Endothelial cell of hepatic sinusoid (primary cell): ENCODE measurements around the gene HNRNPAB.
"Not testable (repeated sequence)": the region's sequence is repeated elsewhere in the genome, so short reads cannot be mapped to it uniquely, and the experiment has no call there.

ENCODE experiments used
- in situ Hi-C: cut with HindIII; loops from 2 replicates; pipeline ENCODE4 v1.10.0; 2017; ENCODE audit warnings: low sequenced_read_pairs

Gene HNRNPAB

DNA sequence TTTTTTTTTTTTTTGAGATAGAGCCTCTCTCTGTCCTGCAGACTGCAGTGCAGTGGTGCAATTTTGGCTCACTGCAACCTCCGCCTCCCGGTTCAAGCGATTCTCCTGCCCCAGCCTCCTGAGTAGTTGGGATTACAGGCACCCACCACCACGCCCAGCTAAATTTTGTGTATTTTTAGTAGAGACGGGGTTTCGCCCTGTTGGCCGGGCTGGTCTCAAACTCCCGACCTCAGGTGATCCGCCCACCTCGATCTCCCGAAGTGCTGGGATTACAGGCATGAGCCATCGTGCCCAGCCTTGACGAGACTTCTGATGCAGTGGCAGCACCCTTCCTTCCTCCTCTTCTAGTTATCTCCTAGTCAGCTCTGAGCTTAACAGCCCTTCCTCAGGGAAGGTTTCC is 24.8 kb downstream of the HNRNPAB start:
- in situ Hi-C loops = not testable (repeated sequence)

DNA sequence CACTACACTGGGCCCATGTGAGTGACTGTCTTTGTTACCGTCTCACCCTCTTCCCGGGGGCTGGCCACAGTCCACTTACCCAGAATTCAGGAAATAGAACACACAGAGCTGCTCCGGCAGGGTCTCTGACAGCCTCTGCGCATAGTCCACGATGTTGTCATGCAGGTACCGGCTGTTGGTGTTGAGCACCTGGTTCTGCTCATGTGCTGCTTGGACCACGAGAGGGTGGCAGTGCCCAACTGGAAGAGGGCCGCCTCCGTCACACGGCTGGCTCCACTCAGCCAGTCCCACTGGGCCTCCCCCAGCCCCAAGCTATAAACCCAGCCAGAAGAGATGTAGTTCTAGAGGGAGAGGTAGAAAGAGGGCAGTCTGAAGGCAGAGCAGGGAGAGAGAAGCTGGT is 25.5 kb downstream of the HNRNPAB start:
- in situ Hi-C loops = no loop called here

DNA sequence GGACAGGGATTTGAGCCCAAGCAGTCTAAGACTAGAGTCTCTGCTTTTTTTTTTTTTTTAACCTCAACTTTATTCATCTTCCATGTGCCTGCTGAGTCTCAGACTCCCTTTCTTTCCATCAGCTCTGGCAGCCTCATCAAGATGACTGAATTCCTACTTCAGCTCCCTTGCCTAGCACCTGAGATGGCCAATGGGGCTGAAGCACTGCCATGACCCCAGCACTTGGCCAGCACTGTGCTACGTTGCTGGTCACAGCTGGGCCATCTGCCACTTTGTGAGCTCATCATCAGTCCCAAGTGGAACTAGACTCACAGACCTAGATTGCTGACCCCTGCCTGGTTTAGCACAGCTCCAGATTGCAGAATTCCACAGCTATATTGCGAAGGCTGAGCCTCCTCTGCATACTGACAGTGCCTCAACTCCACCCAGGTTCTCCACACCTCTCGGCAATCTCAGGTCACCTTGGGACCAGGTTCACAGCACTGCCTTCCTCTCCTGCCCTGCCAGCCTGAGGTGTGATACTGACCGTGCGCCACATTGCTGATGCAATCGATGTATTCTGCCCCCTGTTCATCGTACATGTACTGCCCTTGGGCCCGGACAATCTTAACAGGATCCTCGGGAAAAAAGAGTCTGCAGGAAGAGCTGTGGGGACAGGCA is 26.7 kb downstream of the HNRNPAB start:
- in situ Hi-C loops = no loop called here

DNA sequence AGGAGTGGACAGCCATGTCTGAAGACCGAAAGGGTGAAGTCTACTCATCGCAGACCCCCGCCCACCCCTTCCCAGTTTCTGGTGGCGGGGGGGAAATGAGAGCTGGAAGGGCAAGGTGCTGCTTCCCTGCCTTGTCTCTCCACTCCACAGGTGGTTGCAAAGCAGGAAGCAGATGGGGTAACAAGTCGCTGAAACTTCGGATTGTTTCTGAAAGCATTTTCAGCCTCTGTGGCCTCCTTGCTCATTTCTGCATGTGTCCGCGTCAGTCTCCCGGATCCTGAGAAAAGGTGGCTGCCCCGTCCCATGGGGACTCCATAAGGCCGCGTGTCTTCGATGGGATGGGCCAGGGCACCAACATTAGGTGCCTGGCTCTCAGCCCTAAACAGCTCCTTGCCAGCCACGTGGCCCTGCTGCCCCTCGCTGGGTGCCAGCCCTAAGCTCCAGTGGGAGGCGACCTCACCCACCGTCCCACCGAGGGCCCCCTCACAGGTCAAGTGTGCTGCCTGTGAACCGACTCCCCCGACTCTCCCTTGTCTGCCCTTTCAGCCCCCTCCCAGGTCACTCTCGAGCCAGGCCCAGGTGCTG is 27.3 kb downstream of the HNRNPAB start:
- in situ Hi-C loops = no loop called here

DNA sequence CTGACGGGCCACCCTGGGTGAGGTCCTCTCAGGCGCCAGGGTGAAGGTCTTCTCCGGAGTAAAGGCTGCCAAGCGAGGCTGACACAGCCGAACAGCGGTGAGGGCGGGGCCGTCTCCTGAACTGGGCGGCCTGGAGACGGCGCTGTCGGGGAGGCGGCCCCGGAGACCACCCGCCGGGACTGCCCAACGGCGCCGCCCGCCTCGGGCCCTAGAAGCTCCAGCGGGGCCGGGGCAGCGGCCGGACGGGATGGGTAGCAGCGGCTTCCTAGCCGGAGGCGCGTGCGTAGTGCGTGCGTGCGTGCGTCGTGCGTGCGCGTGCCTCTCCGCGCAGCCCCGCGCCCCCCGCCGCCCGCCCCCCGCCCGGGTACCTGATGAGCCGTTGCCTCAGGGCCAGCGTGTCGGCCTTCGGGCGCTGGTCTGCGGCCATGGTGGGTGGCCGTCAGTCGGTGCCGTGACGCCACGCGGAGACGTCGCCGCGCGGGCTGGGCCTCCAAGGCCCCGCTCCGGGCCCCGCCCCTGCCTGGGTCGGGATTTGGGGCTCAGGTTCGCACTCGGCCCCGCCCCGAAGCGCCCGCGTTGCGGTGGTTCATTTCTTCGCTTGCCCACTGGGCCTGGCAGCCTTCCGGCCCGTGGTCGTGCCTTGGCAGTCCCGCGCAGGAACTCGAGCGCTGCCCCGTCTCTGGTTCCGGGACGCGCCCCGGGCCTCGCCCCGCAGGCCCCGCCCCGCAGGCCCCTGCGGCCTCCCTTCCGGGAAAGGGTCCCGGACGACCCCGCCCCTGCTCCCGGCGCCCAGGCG is 28.0 kb downstream of the HNRNPAB start, which contains the start of gene PHYKPL:
PHYKPL (minus strand) TSS at position 679 of the 796 bp plus-strand sequence; CDS start at position 427, 252 bp downstream.
- in situ Hi-C loops = no loop called here

DNA sequence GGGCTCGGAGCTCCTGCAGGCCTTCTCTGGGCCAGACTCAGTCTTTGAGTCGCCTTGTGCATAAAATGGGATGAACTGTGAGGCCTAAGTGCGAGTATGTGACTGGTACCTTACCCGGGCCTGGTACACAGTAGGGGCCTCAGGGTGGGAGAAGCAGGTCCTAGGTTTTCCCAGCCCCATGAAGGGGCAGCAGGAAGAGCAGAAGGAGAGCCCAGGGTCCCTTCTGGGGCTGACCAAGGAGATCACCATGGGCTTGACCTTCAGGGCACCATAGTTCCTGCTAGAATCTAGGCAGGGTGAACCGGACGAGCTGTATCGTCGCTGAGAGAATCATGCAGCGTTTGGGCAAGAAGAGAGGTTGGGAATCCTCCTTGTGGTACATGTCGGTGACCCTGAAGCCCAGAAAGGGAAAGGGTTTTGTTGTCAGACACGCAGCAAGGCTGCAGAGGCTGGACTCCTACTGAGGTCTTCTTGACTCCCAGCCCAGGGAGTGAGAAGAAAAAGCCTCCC is 28.6 kb downstream of the HNRNPAB start:
- in situ Hi-C loops = no loop called here

DNA sequence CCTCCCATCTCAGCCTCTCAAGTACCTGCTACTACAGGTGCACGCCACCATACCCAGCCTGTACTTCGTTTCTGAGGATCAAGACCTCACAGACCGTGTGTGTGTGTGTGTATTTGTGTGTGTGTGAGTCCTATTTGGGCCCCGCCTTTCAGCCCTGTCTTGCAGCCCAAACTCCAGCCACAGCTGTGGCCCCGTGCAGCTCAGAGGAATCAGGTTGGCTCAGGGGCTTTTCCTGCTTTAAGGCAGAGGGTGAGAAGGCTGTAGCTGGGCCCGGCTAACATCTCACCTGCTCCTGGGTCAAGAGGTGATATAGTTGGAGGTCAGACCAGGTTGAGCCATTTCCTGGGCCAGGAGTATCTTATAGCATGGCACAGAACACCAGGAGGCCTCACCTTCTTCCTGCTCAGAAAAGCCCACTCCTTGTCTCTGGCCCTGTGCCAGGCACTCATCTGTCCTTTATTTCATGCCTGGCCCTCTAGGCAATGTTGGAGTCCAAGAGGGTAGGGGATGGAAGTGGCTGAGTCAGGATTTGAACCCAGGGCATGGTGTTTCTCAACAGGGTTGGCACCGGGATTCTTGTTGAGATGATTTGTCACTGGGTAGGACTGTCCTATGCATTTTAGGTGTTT is 29.9 kb downstream of the HNRNPAB start:
- in situ Hi-C loops = no loop called here

DNA sequence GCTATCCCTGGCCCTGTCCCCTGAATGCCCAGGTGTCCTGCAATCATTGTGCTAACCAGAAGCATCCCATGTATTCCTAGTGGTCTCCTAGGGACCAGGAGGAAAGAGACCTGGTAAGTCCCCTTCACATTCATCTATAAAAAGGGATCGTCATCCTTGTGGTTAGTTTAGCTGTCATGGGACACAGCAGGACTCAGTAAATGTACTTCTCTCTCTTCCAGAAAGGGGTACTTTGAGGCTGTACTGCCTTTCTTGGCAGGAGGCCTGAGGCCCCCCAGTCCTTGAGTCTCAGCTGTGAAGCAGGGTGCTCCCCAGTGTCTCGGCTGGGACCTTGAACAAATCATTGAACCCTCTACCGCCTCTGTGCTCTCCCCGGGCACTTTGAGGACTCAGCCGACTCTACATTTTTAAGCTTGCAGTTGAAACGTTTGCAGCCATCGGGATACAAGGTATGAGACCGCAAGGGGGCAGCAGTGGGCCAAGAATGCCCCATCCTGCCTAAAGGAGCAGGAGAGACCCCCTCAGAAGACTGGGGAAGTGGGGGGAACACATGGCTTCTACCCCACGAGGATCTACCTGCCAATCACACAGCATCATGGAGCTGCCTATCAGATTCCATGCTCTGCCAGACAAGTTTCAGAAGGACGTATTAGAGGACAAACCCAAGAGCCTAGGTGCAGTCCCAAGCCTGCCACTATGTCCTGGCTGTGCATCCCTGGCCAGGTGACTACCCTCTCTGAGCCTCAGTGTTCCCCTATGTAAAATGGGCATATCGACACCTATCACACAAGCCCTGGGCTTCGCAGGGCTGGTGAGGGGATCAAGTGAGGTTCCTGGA is 30.6 kb downstream of the HNRNPAB start:
- in situ Hi-C loops = no loop called here

DNA sequence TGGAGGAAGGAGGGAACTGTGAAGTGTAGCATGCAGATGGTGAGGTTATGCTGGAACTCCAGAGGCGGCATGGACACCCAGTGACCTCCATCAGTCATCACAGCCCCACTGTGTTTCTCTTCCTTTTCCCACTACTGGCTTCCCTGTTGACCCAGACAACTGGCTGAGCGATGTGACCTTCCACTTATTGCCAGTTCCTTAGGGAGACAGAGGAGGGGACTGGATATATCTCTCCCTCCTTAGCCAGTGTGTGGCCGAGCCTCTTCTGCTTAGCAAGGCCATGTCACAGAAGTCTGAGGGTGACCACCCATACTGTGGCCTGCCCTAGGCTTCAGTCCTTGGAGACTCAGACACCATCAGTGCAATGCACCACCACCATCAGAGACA is 31.2 kb downstream of the HNRNPAB start:
- in situ Hi-C loops = no loop called here

DNA sequence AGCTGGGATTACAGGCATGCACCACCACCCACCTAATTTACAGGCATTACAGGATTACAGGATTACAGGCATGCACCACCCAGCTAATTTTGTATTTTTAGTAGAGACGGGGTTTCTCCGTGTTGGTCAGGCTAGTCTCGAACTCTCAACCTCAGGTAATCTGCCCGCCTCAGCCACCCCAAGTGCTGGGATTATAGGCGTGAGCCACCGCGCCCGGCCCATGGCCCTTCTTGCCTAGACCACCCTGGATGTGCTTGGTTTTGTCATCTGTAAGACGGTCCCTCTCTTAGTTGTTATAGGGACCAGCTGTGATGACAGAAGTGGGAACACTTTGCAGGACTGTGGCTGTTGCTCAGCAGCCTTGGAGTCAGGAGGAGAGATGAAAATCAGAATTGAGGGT is 31.8 kb downstream of the HNRNPAB start:
- in situ Hi-C loops = no loop called here

DNA sequence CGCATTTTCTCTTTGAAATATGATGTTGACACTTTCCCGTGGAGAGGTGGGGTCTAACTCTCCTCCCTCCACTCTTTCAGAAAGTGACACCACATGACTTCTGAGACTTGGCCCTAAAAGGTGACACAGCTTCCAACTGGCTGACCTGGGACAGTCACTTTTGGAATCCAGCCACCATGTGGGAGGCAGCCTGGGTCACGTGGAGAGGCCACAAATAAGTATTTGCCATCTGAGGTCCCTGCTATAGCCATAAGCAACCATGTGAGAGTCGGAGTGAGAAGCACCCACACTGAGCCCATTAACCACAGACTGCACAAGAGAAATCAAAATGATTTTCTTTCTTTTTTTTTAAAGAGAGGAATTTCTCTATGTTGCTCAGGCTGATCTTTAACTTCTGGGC is 32.3 kb downstream of the HNRNPAB start:
- in situ Hi-C loops = no loop called here

DNA sequence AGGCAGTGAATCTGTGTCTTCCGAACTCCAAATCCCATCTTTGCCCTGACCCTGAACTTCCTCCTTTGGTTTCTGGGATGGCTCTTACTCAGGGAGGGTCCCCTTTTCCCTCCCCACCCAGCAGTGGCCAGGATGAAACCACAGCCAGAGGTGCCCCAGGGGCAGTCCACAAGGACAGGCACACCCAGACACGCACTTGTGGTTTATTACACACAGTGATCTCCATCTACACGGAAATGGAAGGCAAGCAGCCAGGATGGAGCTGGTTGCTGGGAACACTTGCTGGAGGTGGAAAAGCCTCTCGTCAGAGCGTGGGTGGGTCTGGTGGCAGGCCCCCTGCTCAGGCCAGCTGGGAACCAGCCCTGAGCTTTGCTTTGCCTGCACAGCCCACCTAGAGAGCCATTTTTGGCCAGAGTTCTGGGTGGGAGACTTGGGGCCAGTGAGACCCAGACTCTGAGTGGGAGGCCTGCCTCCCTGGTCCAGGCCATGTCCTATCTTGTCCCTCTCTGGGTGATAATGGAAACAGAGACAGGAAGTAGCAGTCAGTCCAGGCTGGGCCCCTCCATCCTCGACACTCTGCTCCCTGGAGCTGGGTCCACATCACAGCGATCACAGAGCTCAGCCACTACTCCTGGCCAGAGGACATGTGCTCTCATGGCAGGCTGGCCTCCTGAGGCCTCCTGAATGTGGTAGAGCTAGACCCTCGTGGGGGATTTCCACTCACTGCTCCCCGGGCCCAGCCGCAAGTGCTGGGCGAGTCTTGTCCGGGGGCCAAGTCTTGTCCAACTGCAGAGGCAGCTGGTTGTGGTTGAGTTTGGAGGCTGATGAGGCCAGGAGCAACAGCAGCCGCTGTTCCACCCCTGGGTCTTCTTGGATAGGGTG is 33.3 kb downstream of the HNRNPAB start:
- in situ Hi-C loops = no loop called here

DNA sequence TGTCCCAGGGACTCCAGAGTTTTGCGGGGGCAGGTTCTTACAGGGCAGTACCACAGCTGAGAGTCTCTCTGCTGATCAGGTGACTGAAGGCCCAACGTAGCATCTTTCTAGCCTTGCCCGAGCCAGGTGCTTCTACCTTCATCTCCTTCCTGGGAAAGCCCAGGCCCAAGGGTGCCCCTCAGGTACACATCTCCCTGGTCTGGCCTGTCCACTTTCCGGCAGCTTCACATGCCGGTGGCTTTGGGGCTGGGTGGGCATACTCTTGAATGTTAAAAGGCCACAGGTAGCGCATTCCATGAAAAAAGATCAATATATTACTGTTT is 33.9 kb downstream of the HNRNPAB start:
- in situ Hi-C loops = no loop called here

DNA sequence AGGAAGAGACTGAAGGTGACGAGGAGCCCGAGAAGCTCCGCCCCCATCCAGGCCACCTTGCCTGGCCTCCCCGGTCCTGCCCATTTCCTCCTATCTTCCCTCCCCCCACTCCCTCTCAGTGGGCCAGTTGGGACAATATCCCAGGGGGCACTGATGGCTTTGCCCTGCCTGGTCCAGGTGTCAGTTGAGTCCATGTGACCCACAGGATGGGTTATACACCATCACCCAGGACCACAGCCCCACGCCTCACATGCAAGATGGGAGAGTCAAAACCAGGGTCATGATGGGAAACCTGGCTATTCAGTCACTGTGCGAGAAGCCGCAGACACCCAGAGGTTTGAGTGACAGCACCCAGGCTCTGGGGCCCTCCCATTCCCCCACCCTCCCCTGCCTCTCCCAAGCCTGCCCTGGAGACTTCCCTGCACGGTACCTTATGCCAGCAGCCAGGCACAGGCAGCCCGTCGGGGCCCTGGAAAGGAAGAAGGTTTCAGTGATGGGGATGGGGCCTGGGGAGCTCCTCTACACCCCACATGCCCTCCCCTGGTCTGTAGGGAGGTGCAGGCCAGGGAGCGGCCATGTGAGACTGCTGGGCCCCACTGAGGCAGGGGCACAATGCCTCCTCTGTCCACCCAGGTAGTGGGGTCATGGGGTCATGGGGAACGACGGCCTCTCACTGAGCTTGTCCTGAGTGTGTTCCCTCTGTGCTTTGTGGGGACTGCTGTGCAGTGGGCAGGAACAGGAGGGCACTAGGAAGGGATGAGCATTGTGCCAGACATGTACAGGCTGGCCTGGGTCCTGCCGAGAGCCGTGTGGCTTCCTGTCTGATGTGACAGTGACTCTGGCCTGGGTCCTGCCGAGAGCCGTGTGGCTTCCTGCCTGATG is 34.6 kb downstream of the HNRNPAB start:
- in situ Hi-C loops = no loop called here

DNA sequence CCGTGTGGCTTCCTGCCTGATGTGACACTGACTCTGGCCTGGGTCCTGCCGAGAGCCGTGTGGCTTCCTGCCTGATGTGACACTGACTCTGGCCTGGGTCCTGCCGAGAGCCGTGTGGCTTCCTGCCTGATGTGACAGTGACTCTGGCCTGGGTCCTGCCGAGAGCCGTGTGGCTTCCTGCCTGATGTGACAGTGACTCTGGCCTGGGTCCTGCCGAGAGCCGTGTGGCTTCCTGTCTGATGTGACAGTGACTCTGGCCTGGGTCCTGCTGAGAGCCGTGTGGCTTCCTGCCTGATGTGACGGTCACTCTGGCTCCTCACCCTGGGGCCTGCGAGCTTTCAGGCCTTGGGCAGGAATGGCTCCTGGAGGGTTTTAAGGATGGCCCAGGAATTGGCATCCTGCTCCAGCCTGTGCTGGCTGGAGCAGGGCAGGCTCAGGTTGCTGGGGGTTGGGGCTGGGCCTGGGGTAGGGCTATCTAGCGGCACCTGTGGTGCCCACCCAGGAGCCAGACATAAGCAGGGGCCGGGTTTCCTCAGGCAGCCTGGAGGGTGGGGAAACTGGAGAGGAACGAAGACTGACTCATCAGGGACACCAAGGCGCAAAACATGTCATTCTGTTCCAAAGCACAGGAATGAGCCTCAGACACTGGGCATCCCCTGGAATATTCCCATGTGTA is 35.4 kb downstream of the HNRNPAB start:
- in situ Hi-C loops = not testable (repeated sequence)

DNA sequence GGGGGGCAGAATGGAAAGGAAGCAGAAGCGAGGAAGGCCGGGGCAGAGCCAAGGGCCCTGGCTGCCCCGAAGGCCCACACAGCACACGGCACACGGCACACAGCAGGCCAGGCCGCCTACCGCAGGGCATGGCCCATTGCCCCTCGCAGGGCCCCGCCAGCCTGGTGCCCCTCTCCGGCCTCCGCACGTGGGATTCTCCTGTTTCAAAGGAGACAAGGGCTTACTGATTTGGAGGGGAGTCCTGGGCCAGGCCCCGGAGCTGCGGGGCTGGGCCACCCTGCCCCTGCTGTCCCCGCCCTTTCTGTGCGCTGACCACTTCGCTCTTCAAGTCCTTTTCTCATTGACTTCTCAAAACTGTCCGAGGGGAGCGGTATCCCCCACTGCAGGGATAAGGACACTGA is 36.0 kb downstream of the HNRNPAB start:
- in situ Hi-C loops = no loop called here

DNA sequence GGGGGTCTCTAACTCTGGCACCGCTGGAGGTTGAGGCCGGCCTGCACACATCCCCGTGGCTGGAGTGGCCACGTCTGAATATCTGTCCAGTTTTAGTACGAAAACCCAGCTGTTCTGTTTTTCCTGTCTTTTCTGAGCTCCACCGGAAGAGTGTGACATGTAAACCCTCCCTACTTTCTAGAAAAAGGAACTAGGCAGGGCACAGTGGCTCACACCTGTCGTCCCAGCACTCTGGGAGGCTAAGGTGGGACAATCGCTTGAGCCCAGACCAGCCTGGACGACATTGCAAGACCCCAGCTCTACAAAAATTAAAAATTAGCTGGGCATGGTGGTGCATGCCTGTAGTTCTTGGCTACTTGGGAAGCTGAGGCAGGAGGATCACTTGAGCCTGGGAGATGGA is 36.4 kb downstream of the HNRNPAB start:
- in situ Hi-C loops = no loop called here

DNA sequence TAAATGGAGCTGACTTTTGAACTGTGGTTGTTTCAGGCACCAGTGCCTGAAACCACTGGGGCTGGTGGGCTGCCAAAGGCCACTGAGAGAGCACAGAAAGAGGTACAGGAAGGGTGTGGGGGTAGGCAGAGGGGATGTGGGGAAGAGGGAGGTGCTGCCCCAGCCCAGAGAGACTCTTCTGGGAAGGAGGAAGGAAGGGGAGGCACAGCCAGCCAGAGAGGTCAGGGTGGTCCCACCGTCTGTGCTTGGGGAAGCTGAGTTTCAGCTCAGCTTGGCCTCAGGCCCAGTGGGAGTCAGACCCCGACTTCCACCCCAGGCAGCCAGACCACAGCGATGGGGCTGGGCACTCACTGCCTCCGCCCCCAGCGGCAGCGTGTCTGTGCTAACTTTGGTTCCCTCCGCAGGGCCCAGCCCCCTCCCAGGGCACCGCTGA is 36.9 kb downstream of the HNRNPAB start:
- in situ Hi-C loops = no loop called here
